Measurements from ENCODE around the gene CAMK2D. TPM values are rescaled to one million over a fixed set of nuclear protein-coding genes. Genes with fewer than 3 reads are reported as not detected.
A peak's percentile ranks its signal among the peaks of the same experiment; 100 is the strongest.

CAMK2D gene
- total RNA-seq, 1 donor from 2014 or later: 147 TPM

DNA sequence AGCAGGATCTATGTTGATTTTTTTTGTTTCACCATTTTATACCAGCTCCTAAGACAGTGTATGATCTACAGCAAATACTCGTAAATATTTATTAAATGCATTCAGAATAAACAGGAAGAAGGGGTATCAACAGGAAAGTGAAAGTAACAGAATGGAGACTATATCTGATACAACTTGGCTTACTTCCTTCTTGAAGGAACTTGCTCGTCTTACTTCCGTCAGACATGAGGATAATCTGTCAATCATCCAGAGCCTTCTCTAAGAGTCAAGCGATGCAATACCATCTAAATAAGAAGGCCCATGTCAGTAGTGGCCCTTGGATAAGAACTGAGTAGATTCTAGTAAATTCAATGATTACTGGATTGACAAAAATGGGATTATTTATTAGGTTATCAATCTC, 84.2 kb downstream of the CAMK2D start:
- Histone ChIP-seq H3K4me1 (ENCODE audit: control insufficient read depth in 3 of 3, insufficient read depth in 3 of 3, low read length in 3 of 3) (peaks cover 3 to 25% (median 24%) of the 10 kb centered on the region in 3 donors), H3K9ac (ENCODE audit: low read depth in 1 of 3, low read length in 3 of 3) (no peak overlapping the region), H3K9me3 (ENCODE audit: control insufficient read depth in 3 of 3, low read length in 3 of 3) (no peaks in the 10 kb centered on the region), H3K27me3 (ENCODE audit: control insufficient read depth in 3 of 3, insufficient read depth in 3 of 3, low read length in 3 of 3) (no peaks in the 10 kb centered on the region), H3K4me3 (ENCODE audit: low read length in 3 of 3) (no peak overlapping the region), H3K27ac (ENCODE audit: low read depth, low read length) (no peak overlapping the region), H3K36me3 (ENCODE audit: control insufficient read depth in 3 of 3, insufficient read depth in 3 of 3, low read length in 3 of 3) (no peaks in the 10 kb centered on the region)

DNA sequence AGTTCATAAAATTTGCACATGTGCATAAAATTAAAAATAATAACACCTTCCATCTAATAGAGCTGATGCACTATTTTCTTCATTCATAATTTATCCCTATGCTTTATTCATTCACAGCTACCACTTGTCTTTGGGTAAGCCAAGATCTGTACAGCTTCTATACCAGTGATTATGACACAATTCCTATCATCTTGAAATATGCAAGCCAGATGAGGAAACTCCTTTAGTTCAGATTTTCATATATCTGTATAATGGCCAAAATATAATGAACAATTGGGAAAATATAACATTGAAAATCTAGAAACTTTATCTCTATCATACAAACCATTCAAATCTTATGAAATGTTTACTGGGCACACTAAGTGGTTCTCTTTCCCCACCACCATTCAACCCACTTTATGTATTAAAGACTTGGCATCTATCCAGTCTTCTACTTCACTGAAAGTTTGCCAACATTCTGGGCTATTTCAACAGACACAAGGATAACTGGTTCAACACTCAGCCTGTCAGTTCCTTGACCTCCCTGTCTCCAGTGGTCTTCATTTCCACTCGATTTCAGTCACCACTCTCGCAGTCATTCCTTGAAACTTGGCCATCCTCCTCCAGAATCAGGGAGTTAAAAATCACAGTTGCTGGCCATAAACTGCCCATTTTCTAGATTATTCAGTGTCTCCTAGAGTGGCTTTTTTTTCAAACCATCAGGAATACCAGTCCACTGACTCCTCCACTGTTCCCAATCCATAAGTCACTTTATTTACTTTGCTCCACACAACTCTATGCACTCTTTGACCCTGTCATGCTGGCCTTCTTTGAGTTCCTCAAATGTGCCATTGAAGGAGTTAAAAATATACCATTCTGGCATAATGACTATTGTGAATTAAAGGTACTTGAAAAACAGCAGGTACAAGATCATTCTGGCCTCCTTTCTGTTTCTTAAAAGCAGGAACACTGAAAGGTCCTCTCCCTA, 85.5 kb downstream of the CAMK2D start:
- Histone ChIP-seq H3K9ac (ENCODE audit: low read depth in 1 of 3, low read length in 3 of 3) (no peak overlapping the region), H3K4me1 (ENCODE audit: control insufficient read depth in 3 of 3, insufficient read depth in 3 of 3, low read length in 3 of 3) (peaks cover 3 to 25% (median 24%) of the 10 kb centered on the region in 3 donors), H3K4me3 (ENCODE audit: low read length in 3 of 3) (no peak overlapping the region), H3K27ac (ENCODE audit: low read depth, low read length) (no peak overlapping the region), H3K36me3 (ENCODE audit: control insufficient read depth in 3 of 3, insufficient read depth in 3 of 3, low read length in 3 of 3) (no peaks in the 10 kb centered on the region), H3K9me3 (ENCODE audit: control insufficient read depth in 3 of 3, low read length in 3 of 3) (no peaks in the 10 kb centered on the region), H3K27me3 (ENCODE audit: control insufficient read depth in 3 of 3, insufficient read depth in 3 of 3, low read length in 3 of 3) (no peaks in the 10 kb centered on the region)

DNA sequence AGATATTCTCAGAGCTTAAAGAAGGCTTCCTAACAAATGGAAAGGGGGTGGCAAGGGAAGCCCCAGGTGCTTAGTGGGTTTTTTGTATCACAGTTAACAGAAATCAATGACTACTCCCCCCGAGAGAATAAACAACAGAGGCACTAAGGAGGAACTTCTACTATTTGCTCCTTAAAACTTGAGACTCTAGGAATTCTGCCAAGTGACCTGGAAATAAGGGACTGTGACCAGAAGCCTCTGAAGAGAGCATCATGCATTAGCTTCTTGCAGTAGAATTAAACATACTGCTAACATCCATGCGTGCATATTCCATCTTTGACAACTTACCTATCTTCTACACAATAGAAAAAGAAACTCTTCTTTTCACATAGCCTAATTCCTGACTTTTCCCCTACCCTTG, 86.8 kb downstream of the CAMK2D start:
- Histone ChIP-seq H3K9me3 (ENCODE audit: control insufficient read depth in 3 of 3, low read length in 3 of 3) (no peaks in the 10 kb centered on the region), H3K36me3 (ENCODE audit: control insufficient read depth in 3 of 3, insufficient read depth in 3 of 3, low read length in 3 of 3) (no peaks in the 10 kb centered on the region), H3K4me1 (ENCODE audit: control insufficient read depth in 3 of 3, insufficient read depth in 3 of 3, low read length in 3 of 3) (peaks cover 3 to 25% (median 24%) of the 10 kb centered on the region in 3 donors), H3K27ac (ENCODE audit: low read depth, low read length) (no peak overlapping the region), H3K9ac (ENCODE audit: low read depth in 1 of 3, low read length in 3 of 3) (peak overlapping the region in 1 of 3 donors; percentile 45), H3K27me3 (ENCODE audit: control insufficient read depth in 3 of 3, insufficient read depth in 3 of 3, low read length in 3 of 3) (no peaks in the 10 kb centered on the region), H3K4me3 (ENCODE audit: low read length in 3 of 3) (no peak overlapping the region)

DNA sequence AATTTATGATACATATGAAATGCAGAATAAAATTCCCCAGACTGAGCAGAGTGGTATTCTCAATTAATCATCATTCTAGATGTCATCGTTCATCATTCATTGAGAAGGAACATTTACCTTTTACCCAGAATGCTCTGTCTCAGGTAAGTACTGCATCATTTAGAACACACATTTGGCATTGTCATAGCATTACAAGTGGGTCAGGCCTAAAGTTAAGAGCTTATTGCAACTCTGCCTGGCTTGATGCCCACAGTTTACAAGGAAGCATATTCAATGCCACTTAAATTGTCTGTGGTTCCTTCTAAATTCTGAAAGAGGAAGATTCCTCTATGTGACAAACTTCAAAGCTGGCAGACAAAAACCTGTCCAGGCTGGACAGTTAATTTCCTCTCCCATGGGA, 87.3 kb downstream of the CAMK2D start:
- H3K4me3 ChIP-seq (ENCODE audit: low read length in 3 of 3): no peak overlapping the region

GRCh38 chr4:113673450-113673849, 88.1 kb downstream of the CAMK2D start:
- no peak overlapping the region for H3K4me3 ChIP-seq (ENCODE audit: low read length in 3 of 3)
- no peaks in the 10 kb centered on the region for H3K9me3 ChIP-seq (ENCODE audit: control insufficient read depth in 3 of 3, low read length in 3 of 3)
- no peaks in the 10 kb centered on the region for H3K36me3 ChIP-seq (ENCODE audit: control insufficient read depth in 3 of 3, insufficient read depth in 3 of 3, low read length in 3 of 3)
- no peaks in the 10 kb centered on the region for H3K27me3 ChIP-seq (ENCODE audit: control insufficient read depth in 3 of 3, insufficient read depth in 3 of 3, low read length in 3 of 3)
- no peak overlapping the region for H3K27ac ChIP-seq (ENCODE audit: low read depth, low read length)
- peaks cover 3 to 25% (median 24%) of the 10 kb centered on the region in 3 donors for H3K4me1 ChIP-seq (ENCODE audit: control insufficient read depth in 3 of 3, insufficient read depth in 3 of 3, low read length in 3 of 3)
- H3K9ac ChIP-seq (ENCODE audit: low read depth in 1 of 3, low read length in 3 of 3): no peak overlapping the region

More for the DNA sequence above, 87.3 kb downstream of the CAMK2D start:
- H3K4me1 ChIP-seq (ENCODE audit: control insufficient read depth in 3 of 3, insufficient read depth in 3 of 3, low read length in 3 of 3): peaks cover 3 to 25% (median 24%) of the 10 kb centered on the region in 3 donors
- no peaks in the 10 kb centered on the region for H3K9me3 ChIP-seq (ENCODE audit: control insufficient read depth in 3 of 3, low read length in 3 of 3)
- no peak overlapping the region for H3K27ac ChIP-seq (ENCODE audit: low read depth, low read length)
- H3K36me3 ChIP-seq (ENCODE audit: control insufficient read depth in 3 of 3, insufficient read depth in 3 of 3, low read length in 3 of 3): no peaks in the 10 kb centered on the region
- no peak overlapping the region for H3K9ac ChIP-seq (ENCODE audit: low read depth in 1 of 3, low read length in 3 of 3)
- H3K27me3 ChIP-seq (ENCODE audit: control insufficient read depth in 3 of 3, insufficient read depth in 3 of 3, low read length in 3 of 3): no peaks in the 10 kb centered on the region

DNA sequence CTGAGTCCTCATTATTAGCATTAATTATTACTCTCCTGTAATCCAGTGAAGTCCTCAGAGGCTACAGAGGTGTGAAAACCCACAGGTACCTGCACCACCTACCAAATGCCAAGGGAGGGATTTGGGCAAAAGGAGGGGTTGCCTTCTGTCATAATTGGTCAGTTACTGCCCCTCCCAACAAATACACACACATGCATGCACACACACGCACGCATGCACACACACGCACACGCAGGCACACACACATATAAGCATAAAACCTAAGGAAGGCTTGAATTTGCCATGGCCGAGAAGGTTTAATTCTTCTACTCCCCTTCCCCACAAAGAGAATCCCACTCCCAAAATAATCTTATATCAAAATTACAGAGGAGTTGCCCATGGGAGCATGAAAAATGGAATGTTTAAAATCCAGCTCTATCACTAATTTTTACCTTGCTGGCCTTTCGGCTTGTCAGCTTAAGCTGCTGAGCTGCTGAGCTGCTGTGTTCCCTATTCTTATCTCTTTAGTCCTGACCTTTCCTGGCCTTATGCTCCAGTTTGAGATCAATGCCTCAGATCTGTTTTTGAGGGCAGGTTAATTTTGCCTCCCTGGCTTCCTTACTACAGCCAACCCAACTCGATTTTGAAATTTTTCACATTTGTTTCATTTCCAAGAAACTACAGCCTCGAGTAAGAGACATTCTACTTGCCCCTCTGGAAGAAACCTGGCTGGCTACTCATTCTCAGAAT, 95.0 kb downstream of the CAMK2D start:
- Histone ChIP-seq H3K4me3 (ENCODE audit: low read length in 3 of 3) (no peak overlapping the region), H3K9ac (ENCODE audit: low read depth in 1 of 3, low read length in 3 of 3) (no peak overlapping the region), H3K9me3 (ENCODE audit: control insufficient read depth in 3 of 3, low read length in 3 of 3) (no peaks in the 10 kb centered on the region), H3K36me3 (ENCODE audit: control insufficient read depth in 3 of 3, insufficient read depth in 3 of 3, low read length in 3 of 3) (no peaks in the 10 kb centered on the region), H3K27ac (ENCODE audit: low read depth, low read length) (no peak overlapping the region), H3K4me1 (ENCODE audit: control insufficient read depth in 3 of 3, insufficient read depth in 3 of 3, low read length in 3 of 3) (no peaks in the 10 kb centered on the region), H3K27me3 (ENCODE audit: control insufficient read depth in 3 of 3, insufficient read depth in 3 of 3, low read length in 3 of 3) (no peaks in the 10 kb centered on the region)

GRCh38 chr4:113665036-113665435, 96.5 kb downstream of the CAMK2D start:
- no peaks in the 10 kb centered on the region for H3K4me1 ChIP-seq (ENCODE audit: control insufficient read depth in 3 of 3, insufficient read depth in 3 of 3, low read length in 3 of 3)

GRCh38 chr4:113662581-113662980, 99.0 kb downstream of the CAMK2D start:
- Histone ChIP-seq H3K4me3 (ENCODE audit: low read length in 3 of 3) (no peak overlapping the region), H3K9ac (ENCODE audit: low read depth in 1 of 3, low read length in 3 of 3) (no peak overlapping the region), H3K4me1 (ENCODE audit: control insufficient read depth in 3 of 3, insufficient read depth in 3 of 3, low read length in 3 of 3) (peaks cover 0 to 12% (median 3%) of the 10 kb centered on the region in 3 donors), H3K36me3 (ENCODE audit: control insufficient read depth in 3 of 3, insufficient read depth in 3 of 3, low read length in 3 of 3) (no peaks in the 10 kb centered on the region), H3K27me3 (ENCODE audit: control insufficient read depth in 3 of 3, insufficient read depth in 3 of 3, low read length in 3 of 3) (no peaks in the 10 kb centered on the region), H3K27ac (ENCODE audit: low read depth, low read length) (no peak overlapping the region), H3K9me3 (ENCODE audit: control insufficient read depth in 3 of 3, low read length in 3 of 3) (no peaks in the 10 kb centered on the region)

More at GRCh38 chr4:113665036-113665435, 96.5 kb downstream of the CAMK2D start:
- H3K9me3 ChIP-seq (ENCODE audit: control insufficient read depth in 3 of 3, low read length in 3 of 3): no peaks in the 10 kb centered on the region
- no peak overlapping the region for H3K27ac ChIP-seq (ENCODE audit: low read depth, low read length)
- no peaks in the 10 kb centered on the region for H3K36me3 ChIP-seq (ENCODE audit: control insufficient read depth in 3 of 3, insufficient read depth in 3 of 3, low read length in 3 of 3)
- H3K9ac ChIP-seq (ENCODE audit: low read depth in 1 of 3, low read length in 3 of 3): no peak overlapping the region
- no peaks in the 10 kb centered on the region for H3K27me3 ChIP-seq (ENCODE audit: control insufficient read depth in 3 of 3, insufficient read depth in 3 of 3, low read length in 3 of 3)
- no peak overlapping the region for H3K4me3 ChIP-seq (ENCODE audit: low read length in 3 of 3)

DNA sequence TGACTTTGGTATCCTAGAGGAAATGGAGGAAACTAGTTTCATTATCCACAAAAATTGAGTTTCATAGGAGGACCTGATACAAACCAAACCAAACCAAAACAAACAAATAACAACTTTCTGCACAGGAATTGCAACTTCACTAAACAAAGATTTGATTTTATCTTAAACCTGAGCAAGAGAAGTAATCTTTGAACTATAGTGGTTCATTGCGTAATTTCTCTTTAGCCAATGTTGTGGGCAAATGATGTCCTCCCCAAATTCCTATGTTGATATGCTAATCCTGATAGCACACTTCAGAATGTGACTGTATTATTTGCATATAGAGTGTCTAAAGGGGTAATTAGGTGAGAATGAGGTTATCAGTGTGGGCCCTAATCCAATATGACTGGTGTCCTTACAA, 102.4 kb downstream of the CAMK2D start:
- H3K27ac ChIP-seq (ENCODE audit: low read depth, low read length): no peak overlapping the region
- H3K4me1 ChIP-seq (ENCODE audit: control insufficient read depth in 3 of 3, insufficient read depth in 3 of 3, low read length in 3 of 3): peaks cover 0 to 16% (median 3%) of the 10 kb centered on the region in 3 donors

More for the DNA sequence above, 102.4 kb downstream of the CAMK2D start:
- no peak overlapping the region for H3K9ac ChIP-seq (ENCODE audit: low read depth in 1 of 3, low read length in 3 of 3)
- no peak overlapping the region for H3K4me3 ChIP-seq (ENCODE audit: low read length in 3 of 3)
- no peaks in the 10 kb centered on the region for H3K36me3 ChIP-seq (ENCODE audit: control insufficient read depth in 3 of 3, insufficient read depth in 3 of 3, low read length in 3 of 3)
- no peaks in the 10 kb centered on the region for H3K27me3 ChIP-seq (ENCODE audit: control insufficient read depth in 3 of 3, insufficient read depth in 3 of 3, low read length in 3 of 3)
- H3K9me3 ChIP-seq (ENCODE audit: control insufficient read depth in 3 of 3, low read length in 3 of 3): no peaks in the 10 kb centered on the region
